Testis (tissue), 2 donors: ENCODE measurements around the gene ZW10.

Source experiments
- CTCF ChIP-seq, 3 experiments: fragments of 450-650 bp in 2 of 3; fragments of 200-600 bp in 1 of 3; sonication (generic) in 1 of 3; IDR thresholded peaks; one replicate each; pipeline ENCODE4 v1.5.1; 2016 to 2019; ENCODE audit warnings: antibody characterized with exemption in 3 of 3, mild to moderate bottlenecking in 2 of 3, moderate library complexity in 1 of 3
- POLR2A ChIP-seq: fragments of 450-650 bp; IDR thresholded peaks from one replicate; pipeline ENCODE4 v1.6.1; 2017; ENCODE audit warnings: antibody characterized with exemption, mild to moderate bottlenecking, moderate library complexity

DNA sequence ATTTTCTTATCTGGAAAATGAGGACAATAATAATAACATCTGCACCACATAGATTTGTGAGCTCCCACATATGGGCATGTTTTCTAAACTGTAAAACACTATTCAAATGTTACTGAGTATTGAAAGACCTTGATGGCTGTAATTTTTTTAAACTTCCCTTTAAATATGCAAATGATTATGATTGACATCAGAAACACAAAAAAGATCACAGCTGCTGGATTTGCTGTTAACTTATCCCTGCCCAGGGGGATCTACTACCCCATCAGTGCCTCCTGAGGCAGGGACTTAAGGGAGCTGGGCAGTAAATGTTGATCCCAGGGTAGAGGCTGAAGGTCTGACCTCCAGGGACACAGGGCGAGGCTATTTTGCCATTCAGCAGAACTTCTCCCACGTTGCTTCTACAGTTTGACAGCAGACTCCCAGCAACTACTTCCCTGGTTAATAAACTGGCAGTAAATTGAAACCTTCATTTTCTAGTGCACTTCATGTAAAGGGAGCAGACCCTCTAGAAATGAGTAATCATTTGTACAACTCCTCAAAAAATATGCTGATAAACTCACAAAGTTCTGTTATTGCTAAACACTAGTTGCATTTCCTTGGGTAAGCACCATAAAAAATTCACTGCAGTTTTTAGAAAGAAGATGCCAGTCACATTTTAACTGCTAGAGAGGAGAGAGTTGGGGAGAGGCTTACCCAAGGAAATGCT lies 87.7 kb downstream of the ZW10 start:
- TF ChIP-seq CTCF (IDR thresholded peaks at IDR 0.05) (no peak), POLR2A (no peak)
